ENCODE data around the gene BPIFA1.

BPIFA1 gene

DNA sequence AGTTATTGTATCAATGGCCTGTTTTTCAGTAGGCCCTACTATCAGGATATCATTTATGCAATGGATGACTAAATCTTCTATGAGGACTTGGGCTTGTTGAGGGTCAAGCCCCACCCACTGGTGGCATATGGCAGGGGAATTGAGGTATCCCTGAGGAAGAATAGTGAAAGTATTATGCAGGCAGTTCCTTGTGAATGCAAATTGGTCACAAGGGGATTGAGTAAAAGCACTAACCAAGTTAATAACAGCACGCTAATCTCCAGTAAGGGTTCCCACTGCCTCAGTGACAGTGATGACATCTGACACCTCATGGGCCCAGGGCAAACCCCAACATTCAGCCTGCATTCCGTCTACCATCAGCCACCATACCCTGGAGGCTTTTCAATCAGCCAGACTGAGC is 14.9 kb downstream of the BPIFA1 start:
- Histone ChIP-seq H3K4me3 (replicated peaks; ENCODE audit: low read depth, low read length) (no peak overlapping the region), H3K27me3 (replicated peaks; ENCODE audit: control insufficient read depth, insufficient read depth, low read length) (no peaks in the 10 kb centered on the region), H3K36me3 (ENCODE audit: control insufficient read depth, insufficient read depth, low read length) (no peaks in the 10 kb centered on the region)
- TF ChIP-seq, protein P1, sequence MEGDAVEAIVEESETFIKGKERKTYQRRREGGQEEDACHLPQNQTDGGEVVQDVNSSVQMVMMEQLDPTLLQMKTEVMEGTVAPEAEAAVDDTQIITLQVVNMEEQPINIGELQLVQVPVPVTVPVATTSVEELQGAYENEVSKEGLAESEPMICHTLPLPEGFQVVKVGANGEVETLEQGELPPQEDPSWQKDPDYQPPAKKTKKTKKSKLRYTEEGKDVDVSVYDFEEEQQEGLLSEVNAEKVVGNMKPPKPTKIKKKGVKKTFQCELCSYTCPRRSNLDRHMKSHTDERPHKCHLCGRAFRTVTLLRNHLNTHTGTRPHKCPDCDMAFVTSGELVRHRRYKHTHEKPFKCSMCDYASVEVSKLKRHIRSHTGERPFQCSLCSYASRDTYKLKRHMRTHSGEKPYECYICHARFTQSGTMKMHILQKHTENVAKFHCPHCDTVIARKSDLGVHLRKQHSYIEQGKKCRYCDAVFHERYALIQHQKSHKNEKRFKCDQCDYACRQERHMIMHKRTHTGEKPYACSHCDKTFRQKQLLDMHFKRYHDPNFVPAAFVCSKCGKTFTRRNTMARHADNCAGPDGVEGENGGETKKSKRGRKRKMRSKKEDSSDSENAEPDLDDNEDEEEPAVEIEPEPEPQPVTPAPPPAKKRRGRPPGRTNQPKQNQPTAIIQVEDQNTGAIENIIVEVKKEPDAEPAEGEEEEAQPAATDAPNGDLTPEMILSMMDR (IDR thresholded peaks at IDR 0.05; ENCODE audit: insufficient read depth, low read length, poor library complexity, severe bottlenecking), result no peak
- no peak for DNase-seq (ENCODE audit: extremely low read depth, insufficient read length)

DNA sequence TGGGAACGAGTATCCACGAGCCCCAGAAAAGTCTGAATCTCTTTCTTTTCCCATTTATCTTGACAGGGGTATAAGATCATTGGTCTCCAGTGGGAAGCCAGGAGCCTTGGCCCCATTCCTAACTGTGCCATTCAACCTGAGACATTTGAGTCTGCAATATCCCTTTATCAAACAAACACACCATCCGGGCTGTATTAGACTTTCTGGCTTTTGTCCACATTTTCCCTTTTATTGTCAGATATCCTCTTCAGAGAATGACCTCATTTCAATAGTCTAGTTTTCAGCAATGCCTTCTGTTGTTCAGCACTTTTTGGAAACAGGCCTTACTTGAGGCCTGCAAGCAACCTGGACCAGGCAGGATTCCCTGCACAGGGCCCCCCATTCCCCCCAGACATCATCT is 15.7 kb downstream of the BPIFA1 start:
- DNase-seq (ENCODE audit: extremely low read depth, insufficient read length), result no peak
- Histone ChIP-seq H3K27me3 (replicated peaks; ENCODE audit: control insufficient read depth, insufficient read depth, low read length) (no peaks in the 10 kb centered on the region), H3K36me3 (ENCODE audit: control insufficient read depth, insufficient read depth, low read length) (no peaks in the 10 kb centered on the region), H3K4me3 (replicated peaks; ENCODE audit: low read depth, low read length) (no peak overlapping the region)
- TF ChIP-seq, protein P1 (IDR thresholded peaks at IDR 0.05; ENCODE audit: insufficient read depth, low read length, poor library complexity, severe bottlenecking), result no peak

DNA sequence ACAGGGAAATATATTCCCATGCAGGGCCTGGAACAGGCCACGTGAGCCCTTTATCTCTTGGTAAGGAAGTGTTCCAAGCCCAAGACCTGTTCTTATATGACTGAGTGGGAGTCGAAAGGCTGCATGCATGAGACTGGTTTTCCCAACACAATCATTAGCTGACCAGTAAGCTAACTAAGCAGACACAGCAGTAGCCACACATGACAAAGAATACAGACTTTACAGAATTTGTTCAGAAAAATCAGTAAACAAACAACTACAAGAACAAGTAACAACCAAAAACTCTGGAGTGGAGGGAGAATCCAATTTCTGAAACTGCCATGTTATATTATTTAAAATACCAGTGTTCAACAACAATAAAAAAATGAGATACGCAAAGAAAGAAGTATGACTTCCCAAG is 16.7 kb downstream of the BPIFA1 start:
- H3K4me3 ChIP-seq (replicated peaks; ENCODE audit: low read depth, low read length), result no peak overlapping the region
- no peaks in the 10 kb centered on the region for H3K36me3 ChIP-seq (ENCODE audit: control insufficient read depth, insufficient read depth, low read length)
- TF ChIP-seq, protein P1 (IDR thresholded peaks at IDR 0.05; ENCODE audit: insufficient read depth, low read length, poor library complexity, severe bottlenecking), result no peak
- no peaks in the 10 kb centered on the region for H3K27me3 ChIP-seq (replicated peaks; ENCODE audit: control insufficient read depth, insufficient read depth, low read length)
- no peak for DNase-seq (ENCODE audit: extremely low read depth, insufficient read length)

DNA sequence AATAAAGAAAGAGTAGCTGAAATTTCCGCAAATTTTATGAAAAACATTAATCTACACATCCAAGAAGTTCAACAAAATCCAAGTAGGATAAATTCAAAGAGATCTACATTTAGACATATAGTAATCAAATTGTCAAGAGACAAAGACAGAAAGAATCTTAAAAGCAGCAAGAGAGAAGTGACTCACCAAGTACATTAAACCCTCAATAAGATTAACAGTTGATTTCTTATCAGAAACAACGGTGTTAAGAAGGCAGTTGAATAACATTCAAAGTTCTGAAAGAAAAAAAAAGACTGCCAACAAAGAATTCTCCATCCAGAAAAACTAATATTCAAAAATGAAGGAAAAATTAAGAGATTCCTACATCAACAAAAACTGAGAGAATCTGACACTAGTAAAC is 19.2 kb downstream of the BPIFA1 start:
- TF ChIP-seq, protein P1 (IDR thresholded peaks at IDR 0.05; ENCODE audit: insufficient read depth, low read length, poor library complexity, severe bottlenecking), result no peak
- H3K27me3 ChIP-seq (replicated peaks; ENCODE audit: control insufficient read depth, insufficient read depth, low read length), result no peaks in the 10 kb centered on the region
- no peak overlapping the region for H3K4me3 ChIP-seq (replicated peaks; ENCODE audit: low read depth, low read length)
- H3K36me3 ChIP-seq (ENCODE audit: control insufficient read depth, insufficient read depth, low read length), result no peaks in the 10 kb centered on the region
- no peak for DNase-seq (ENCODE audit: extremely low read depth, insufficient read length)

DNA sequence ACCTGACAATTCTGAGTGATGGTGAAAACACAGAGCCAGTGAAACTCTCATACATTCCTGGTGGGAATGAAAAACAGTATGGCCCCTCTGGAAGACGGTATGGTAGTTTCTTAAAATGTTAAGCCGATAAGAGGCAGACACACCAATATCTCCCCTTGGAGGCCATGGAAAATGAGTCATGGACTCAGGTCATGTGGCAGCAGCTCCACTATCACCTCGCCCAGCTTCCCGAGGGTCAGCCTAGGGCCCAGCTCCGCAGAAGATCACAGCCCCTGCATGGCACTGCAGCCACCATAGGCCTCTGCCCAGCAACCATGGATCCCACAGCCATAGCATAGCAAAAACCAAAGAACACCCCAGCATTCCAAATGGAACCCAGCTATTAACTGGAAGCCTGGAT is 21.4 kb downstream of the BPIFA1 start:
- no peaks in the 10 kb centered on the region for H3K27me3 ChIP-seq (replicated peaks; ENCODE audit: control insufficient read depth, insufficient read depth, low read length)
- no peak for DNase-seq (ENCODE audit: extremely low read depth, insufficient read length)
- no peak overlapping the region for H3K4me3 ChIP-seq (replicated peaks; ENCODE audit: low read depth, low read length)
- H3K36me3 ChIP-seq (ENCODE audit: control insufficient read depth, insufficient read depth, low read length), result no peaks in the 10 kb centered on the region
- TF ChIP-seq, protein P1 (IDR thresholded peaks at IDR 0.05; ENCODE audit: insufficient read depth, low read length, poor library complexity, severe bottlenecking), result no peak

DNA sequence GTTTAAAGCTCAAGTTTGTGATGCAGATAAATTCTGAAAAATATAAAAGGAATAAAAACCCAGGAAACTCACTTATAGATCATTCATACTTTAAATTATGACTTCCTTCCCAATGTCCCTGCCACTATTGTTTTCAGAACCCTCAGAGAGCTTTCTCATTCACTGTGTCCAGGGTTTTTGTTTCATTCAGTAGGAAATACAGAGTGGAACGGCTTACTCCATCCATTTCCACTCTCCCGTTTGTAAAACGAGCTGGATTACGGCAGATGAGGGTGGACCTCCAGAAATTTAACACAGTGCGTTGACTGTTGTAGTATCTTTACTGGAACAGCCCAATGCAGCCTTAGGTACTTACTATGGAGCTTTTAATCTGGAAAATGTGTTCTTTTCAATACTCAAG is 23.6 kb downstream of the BPIFA1 start:
- TF ChIP-seq, protein P1 (IDR thresholded peaks at IDR 0.05; ENCODE audit: insufficient read depth, low read length, poor library complexity, severe bottlenecking), result no peak
- Histone ChIP-seq H3K27me3 (replicated peaks; ENCODE audit: control insufficient read depth, insufficient read depth, low read length) (no peaks in the 10 kb centered on the region), H3K36me3 (ENCODE audit: control insufficient read depth, insufficient read depth, low read length) (no peaks in the 10 kb centered on the region), H3K4me3 (replicated peaks; ENCODE audit: low read depth, low read length) (no peak overlapping the region)
- DNase-seq (ENCODE audit: extremely low read depth, insufficient read length), result no peak
